Naive thymus-derived CD4-positive, alpha-beta T cell (primary cell): Measurements from ENCODE around the gene OXTR. TPM values are rescaled to one million over a fixed set of nuclear protein-coding genes. Genes with fewer than 3 reads are reported as not detected.

ENCODE experiments used
- ATAC-seq: fragments of 150-1000 bp; cut with Tn5 transposase; 2 replicates; pipeline ENCODE4 v1.10.0; 2021; ENCODE audit warnings: mild to moderate bottlenecking, moderate library complexity
- CTCF ChIA-PET: fragments of 350-600 bp; sonication (Branson Sonifier 250); formaldehyde crosslinking; loops from one replicate; lab custom pipeline; 2021; ENCODE audit warnings: antibody characterized with exemption; lab: Charles Lee
- POLR2A ChIA-PET: fragments of 350-600 bp; sonication (Branson Sonifier 250); formaldehyde crosslinking; loops from one replicate; lab custom pipeline; 2021; ENCODE audit warnings: antibody characterized with exemption, inconsistent platforms; lab: Charles Lee
- DNase-seq, 9 donors: peaks; one replicate each; pipeline versions ENCODE4 v3.0.0 to v3.0.0-alpha.2; 2020 to 2022; ENCODE audit warnings: mixed read lengths in 1 of 9
- H3K27ac ChIP-seq: one replicate; pipeline ENCODE4 v1.7.0; 2013; ENCODE audit warnings: mild to moderate bottlenecking, low read depth, low read length, moderate library complexity
- H3K27me3 ChIP-seq, 2 donors: one replicate each; pipeline ENCODE4 v1.7.0; 2013; ENCODE audit warnings: low read length in 2 of 2, mild to moderate bottlenecking in 2 of 2, moderate library complexity in 2 of 2; ENCODE audit not compliant: control insufficient read depth in 2 of 2, insufficient read depth in 2 of 2
- H3K36me3 ChIP-seq, 3 experiments: 1 replicate in 2 of 3; 2 replicates in 1 of 3; pipeline ENCODE4 v1.7.0; 2013; ENCODE audit warnings: low read length in 3 of 3, mild to moderate bottlenecking in 3 of 3, moderate library complexity in 1 of 3; ENCODE audit not compliant: insufficient read depth in 3 of 3, control insufficient read depth in 2 of 3
- H3K4me1 ChIP-seq, 2 donors: one replicate each; pipeline ENCODE4 v1.7.0; 2013; ENCODE audit warnings: low read length in 2 of 2, mild to moderate bottlenecking in 2 of 2, moderate library complexity in 1 of 2; ENCODE audit not compliant: control insufficient read depth in 2 of 2, insufficient read depth in 2 of 2
- H3K4me3 ChIP-seq: 2 replicates; pipeline ENCODE4 v1.7.0; 2013; ENCODE audit warnings: mild to moderate bottlenecking, low read length
- H3K9me3 ChIP-seq, 3 experiments: 1 replicate in 2 of 3; 2 replicates in 1 of 3; pipeline ENCODE4 v1.7.0; 2013; ENCODE audit warnings: low read length in 3 of 3; ENCODE audit not compliant: control insufficient read depth in 2 of 3
- H3K27ac Mint-ChIP-seq, 9 donors: one replicate each; pipeline ENCODE4 v1.8.0; 2020 to 2022; ENCODE audit warnings: mixed read lengths in 9 of 9, mild to moderate bottlenecking in 8 of 9, moderate library complexity in 5 of 9, inconsistent platforms in 2 of 9
- H3K27me3 Mint-ChIP-seq, 5 donors: one replicate each; pipeline ENCODE4 v1.8.0; 2021 to 2022; ENCODE audit warnings: mixed read lengths in 5 of 5, mild to moderate bottlenecking in 1 of 5
- H3K36me3 Mint-ChIP-seq, 5 donors: one replicate each; pipeline ENCODE4 v1.8.0; 2020 to 2022; ENCODE audit warnings: mixed read lengths in 5 of 5, mild to moderate bottlenecking in 3 of 5, inconsistent platforms in 1 of 5
- H3K4me1 Mint-ChIP-seq, 7 donors: one replicate each; pipeline ENCODE4 v1.8.0; 2020 to 2022; ENCODE audit warnings: mixed read lengths in 7 of 7, mild to moderate bottlenecking in 3 of 7, inconsistent platforms in 1 of 7
- H3K4me3 Mint-ChIP-seq, 10 donors: one replicate each; pipeline ENCODE4 v1.8.0; 2020 to 2022; ENCODE audit warnings: mild to moderate bottlenecking in 10 of 10, mixed read lengths in 10 of 10, moderate library complexity in 6 of 10, inconsistent platforms in 2 of 10
- H3K9me3 Mint-ChIP-seq, 11 donors: one replicate each; pipeline ENCODE4 v1.8.0; 2020 to 2022; ENCODE audit warnings: mixed read lengths in 11 of 11, mild to moderate bottlenecking in 4 of 11, inconsistent platforms in 1 of 11, moderate library complexity in 1 of 11
- intact Hi-C, 2 donors: fragments of 100-400 bp; cut with micrococcal nuclease; formaldehyde crosslinking; loops; one replicate each; pipeline ENCODE4 v1.15.1; 2023
- polyA plus RNA-seq, 2 donors: library from polyadenylated mRNA; unstranded; fragments of 300-500 nt; fragmentation: Illumina TruSeq; gene quantifications; one replicate each; pipeline ENCODE4 v1.2.3, GENCODE V29; 2021
- total RNA-seq, 6 experiments: library from RNA in 5 of 6; stranded (reverse) in 5 of 6; gene quantifications; 1 replicate in 5 of 6; 2 replicates in 1 of 6; pipeline ENCODE4 v1.2.3 and lab custom pipeline; 2021 to 2026

Gene OXTR
- total and polyA plus RNA-seq, 7 experiments from 2014 or later: 0.05 to 1.3 (median 0.22) TPM; not detected in 2

DNA sequence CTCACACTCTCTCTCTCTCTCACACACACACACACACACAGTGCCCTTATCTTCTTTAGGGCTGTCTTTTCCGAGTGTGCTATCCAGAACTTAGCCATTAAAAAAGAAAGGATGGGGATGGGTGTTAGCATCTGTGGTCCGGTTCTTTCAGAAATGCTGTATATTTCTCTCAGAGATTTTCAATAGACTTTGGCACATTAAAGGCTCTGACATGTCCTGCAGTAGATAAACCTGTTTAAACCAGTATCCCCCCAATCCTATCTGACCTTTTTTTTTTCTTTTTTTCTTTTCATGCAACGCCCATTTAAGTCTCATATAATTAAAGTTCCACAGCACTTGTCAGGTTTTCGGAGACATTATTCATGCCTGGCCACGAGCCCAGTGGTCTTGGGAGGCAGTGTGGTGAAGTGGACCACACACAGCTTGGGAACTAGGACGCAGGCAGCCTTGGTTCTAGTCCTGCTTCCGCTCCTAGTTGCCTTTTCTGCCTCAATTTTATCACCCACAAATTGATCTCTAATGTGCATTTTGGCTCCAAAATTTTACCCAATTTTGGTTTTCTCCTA, 22.6 kb downstream of the OXTR start:
- no peak for DNase-seq
- H3K9me3 ChIP-seq: no peaks in the 10 kb centered on the region
- POLR2A ChIA-PET: no interaction called here
- no peaks in the 10 kb centered on the region for H3K9me3 Mint-ChIP-seq
- no peaks in the 10 kb centered on the region for H3K27me3 ChIP-seq
- ATAC-seq: no peak
- no peak overlapping the region for H3K27ac Mint-ChIP-seq
- peaks cover 0 to 5% (median 3%) of the 10 kb centered on the region in 5 donors for H3K27me3 Mint-ChIP-seq
- H3K4me1 ChIP-seq: no peaks in the 10 kb centered on the region
- no peaks in the 10 kb centered on the region for H3K4me1 Mint-ChIP-seq
- no peak overlapping the region for H3K27ac ChIP-seq
- no peaks in the 10 kb centered on the region for H3K36me3 ChIP-seq
- H3K4me3 Mint-ChIP-seq: no peak overlapping the region
- no peak overlapping the region for H3K4me3 ChIP-seq
- intact Hi-C loops: no loop called here
- H3K36me3 Mint-ChIP-seq: no peaks in the 10 kb centered on the region
- CTCF ChIA-PET: no interaction called here

- H3K4me3 ChIP-seq: no peak overlapping the region
- ChIA-PET POLR2A (no interaction called here), CTCF (no interaction called here)
- intact Hi-C loops: no loop called here
- no peaks in the 10 kb centered on the region for H3K36me3 ChIP-seq
- ATAC-seq (no peak), DNase-seq (no peak)
- H3K4me3 Mint-ChIP-seq: no peak overlapping the region
- no peaks in the 10 kb centered on the region for H3K9me3 ChIP-seq
- no peak overlapping the region for H3K27ac ChIP-seq
- peaks cover 4 to 11% (median 5%) of the 10 kb centered on the region in 5 donors for H3K27me3 Mint-ChIP-seq
- no peaks in the 10 kb centered on the region for H3K4me1 Mint-ChIP-seq
- H3K36me3 Mint-ChIP-seq: no peaks in the 10 kb centered on the region
- peaks cover 0 to 2% (median 0%) of the 10 kb centered on the region in 11 donors for H3K9me3 Mint-ChIP-seq
- H3K4me1 ChIP-seq: no peaks in the 10 kb centered on the region
- no peak overlapping the region for H3K27ac Mint-ChIP-seq
- no peaks in the 10 kb centered on the region for H3K27me3 ChIP-seq
Observed at GRCh38 chr3:8745619-8746370, 23.6 kb downstream of the OXTR start.

- no peaks in the 10 kb centered on the region for H3K9me3 ChIP-seq
- ChIA-PET POLR2A (no interaction called here), CTCF (no interaction called here)
- Mint-ChIP-seq H3K4me3 (no peak overlapping the region), H3K4me1 (no peaks in the 10 kb centered on the region), H3K27me3 (peaks cover 4 to 11% (median 5%) of the 10 kb centered on the region in 5 donors), H3K36me3 (no peaks in the 10 kb centered on the region), H3K27ac (no peak overlapping the region), H3K9me3 (peaks cover 0 to 2% (median 0%) of the 10 kb centered on the region in 11 donors)
- intact Hi-C loops: no loop called here
- DNase-seq: no peak
- H3K4me3 ChIP-seq: no peak overlapping the region
- H3K4me1 ChIP-seq: no peaks in the 10 kb centered on the region
- no peaks in the 10 kb centered on the region for H3K27me3 ChIP-seq
- no peak for ATAC-seq
- H3K27ac ChIP-seq: no peak overlapping the region
- no peaks in the 10 kb centered on the region for H3K36me3 ChIP-seq
Observed at GRCh38 chr3:8743911-8744310, 25.5 kb downstream of the OXTR start.

GRCh38 chr3:8743021-8743601, 26.3 kb downstream of the OXTR start:
- Mint-ChIP-seq H3K4me3 (no peak overlapping the region), H3K4me1 (no peaks in the 10 kb centered on the region), H3K27ac (no peak overlapping the region), H3K9me3 (peaks cover 0 to 2% (median 0%) of the 10 kb centered on the region in 11 donors), H3K36me3 (no peaks in the 10 kb centered on the region), H3K27me3 (peaks cover 4 to 12% (median 7%) of the 10 kb centered on the region in 5 donors)
- intact Hi-C loops: no loop called here
- CTCF ChIA-PET: no interaction called here
- Histone ChIP-seq H3K36me3 (no peaks in the 10 kb centered on the region), H3K4me1 (no peaks in the 10 kb centered on the region), H3K27ac (no peak overlapping the region), H3K9me3 (no peaks in the 10 kb centered on the region), H3K4me3 (no peak overlapping the region), H3K27me3 (no peaks in the 10 kb centered on the region)
- POLR2A ChIA-PET: no interaction called here
- ATAC-seq (no peak), DNase-seq (no peak)

DNA sequence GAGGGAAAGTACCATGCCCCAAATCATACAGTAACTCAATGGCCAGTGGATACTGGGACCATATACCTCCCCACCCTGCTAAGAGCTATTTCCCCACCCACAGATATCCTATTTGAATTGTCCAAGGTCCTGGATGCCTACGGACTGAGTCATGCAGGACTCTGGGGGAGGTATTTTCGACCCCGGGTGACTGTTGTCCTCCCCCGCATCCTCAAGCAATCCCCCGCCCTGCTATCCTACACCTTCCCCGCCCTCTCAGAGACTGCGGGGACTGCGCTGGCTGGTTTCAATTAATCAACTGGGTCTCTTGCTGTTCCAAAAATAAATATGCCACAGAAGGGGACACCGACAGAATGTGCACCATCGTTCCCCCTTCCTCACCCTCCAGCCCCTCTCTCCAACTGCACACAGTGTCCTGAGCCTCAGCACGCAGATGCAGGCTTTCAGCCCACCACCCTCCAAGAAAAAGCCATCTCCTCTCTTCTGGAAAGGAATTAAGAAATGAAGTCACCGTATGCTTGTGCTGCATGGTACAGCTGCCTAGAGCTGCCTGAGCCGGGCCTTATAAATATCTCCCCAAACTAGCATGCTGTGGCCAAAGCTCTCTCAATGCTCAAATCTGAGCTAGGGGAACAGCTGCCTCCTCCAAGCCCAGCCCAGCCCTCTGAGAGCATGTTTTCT, 27.7 kb downstream of the OXTR start:
- no peaks in the 10 kb centered on the region for H3K27me3 ChIP-seq
- no peaks in the 10 kb centered on the region for H3K9me3 ChIP-seq
- intact Hi-C loops: no loop called here
- H3K4me3 ChIP-seq: no peak overlapping the region
- no peaks in the 10 kb centered on the region for H3K4me1 Mint-ChIP-seq
- no peaks in the 10 kb centered on the region for H3K36me3 Mint-ChIP-seq
- no peak overlapping the region for H3K27ac Mint-ChIP-seq
- ATAC-seq (no peak), DNase-seq (no peak)
- peaks cover 4 to 20% (median 11%) of the 10 kb centered on the region in 5 donors for H3K27me3 Mint-ChIP-seq
- ChIA-PET POLR2A (no interaction called here), CTCF (no interaction called here)
- no peak overlapping the region for H3K27ac ChIP-seq
- no peaks in the 10 kb centered on the region for H3K36me3 ChIP-seq
- H3K4me1 ChIP-seq: no peaks in the 10 kb centered on the region
- H3K4me3 Mint-ChIP-seq: no peak overlapping the region
- H3K9me3 Mint-ChIP-seq: peaks cover 0 to 3% (median 0%) of the 10 kb centered on the region in 11 donors

DNA sequence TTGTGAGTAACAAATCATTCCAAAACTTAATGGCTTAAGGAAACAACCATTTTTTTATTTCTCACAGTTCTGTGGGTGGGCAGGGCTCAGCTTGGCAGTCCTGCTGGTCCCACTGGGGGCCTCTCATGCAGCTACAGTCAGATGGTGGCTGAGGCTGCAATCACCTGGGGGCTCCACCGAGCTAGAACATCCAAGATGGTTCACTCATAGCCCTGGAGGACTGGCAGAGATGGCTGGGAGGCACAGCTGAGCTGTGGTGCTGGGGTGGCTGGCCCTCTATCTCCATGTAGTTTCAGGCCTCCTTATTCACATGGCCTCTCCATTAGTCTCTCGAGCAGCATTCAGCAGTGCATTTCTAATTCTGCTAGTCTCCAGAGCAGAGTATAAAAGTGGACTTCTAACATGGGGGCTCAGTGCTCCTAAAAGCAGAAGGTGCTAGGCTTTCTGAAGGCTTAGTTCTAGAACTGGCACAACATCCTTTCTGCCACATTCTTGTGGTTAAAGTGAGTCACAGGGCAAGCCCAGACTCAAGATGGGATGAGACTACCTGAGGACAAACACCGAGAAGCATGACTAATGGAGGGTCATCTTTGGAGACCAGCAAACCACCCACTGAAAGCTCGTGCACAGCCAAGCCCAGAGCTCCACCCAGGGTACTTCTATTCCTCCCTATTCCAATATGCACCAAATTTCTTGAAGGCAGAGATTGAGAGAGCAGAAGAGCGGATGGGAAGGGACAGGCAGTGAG, 29.5 kb downstream of the OXTR start:
- H3K4me1 Mint-ChIP-seq: no peaks in the 10 kb centered on the region
- ATAC-seq: no peak
- no peaks in the 10 kb centered on the region for H3K27me3 ChIP-seq
- H3K9me3 ChIP-seq: no peaks in the 10 kb centered on the region
- no peak overlapping the region for H3K27ac Mint-ChIP-seq
- intact Hi-C loops: no loop called here
- no peak overlapping the region for H3K4me3 Mint-ChIP-seq
- no peak overlapping the region for H3K27ac ChIP-seq
- ChIA-PET POLR2A (no interaction called here), CTCF (no interaction called here)
- H3K36me3 ChIP-seq: no peaks in the 10 kb centered on the region
- no peaks in the 10 kb centered on the region for H3K4me1 ChIP-seq
- no peak overlapping the region for H3K4me3 ChIP-seq
- H3K36me3 Mint-ChIP-seq: no peaks in the 10 kb centered on the region
- peaks cover 0 to 3% (median 0%) of the 10 kb centered on the region in 11 donors for H3K9me3 Mint-ChIP-seq
- H3K27me3 Mint-ChIP-seq: peaks cover 4 to 28% (median 13%) of the 10 kb centered on the region in 5 donors
- DNase-seq: no peak
